ENCODE measurements around the gene STRN4.
"Not testable (repeated sequence)": the region's sequence is repeated elsewhere in the genome, so short reads cannot be mapped to it uniquely, and the experiment has no call there.

Gene STRN4

DNA sequence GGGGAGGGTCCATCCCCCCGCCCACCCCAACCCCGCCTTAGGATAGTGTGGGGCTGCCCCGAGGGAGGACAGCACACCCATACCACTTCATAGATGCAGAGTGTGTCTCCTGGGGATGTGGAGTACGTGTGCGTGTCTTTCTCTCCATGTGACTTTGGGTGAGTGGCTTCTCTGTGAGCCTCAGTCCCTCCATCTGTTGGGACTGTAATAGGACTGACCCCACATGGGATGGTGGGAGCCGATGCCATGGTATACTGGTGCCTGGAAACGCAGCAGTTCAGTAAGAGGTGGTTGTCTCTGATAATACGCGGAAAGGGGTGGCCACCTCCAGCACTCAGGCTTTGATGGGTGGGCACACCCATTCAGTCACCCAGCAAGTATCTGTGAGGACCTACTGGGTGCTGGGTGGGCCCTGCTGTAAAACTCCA lies 28.5 kb downstream of the STRN4 start:
- Histone ChIP-seq H3K27me3 (ENCODE audit: control insufficient read depth in 1 of 2, insufficient read depth in 2 of 2, low read length in 2 of 2) (no peaks in the 10 kb centered on the region), H3K4me3 (ENCODE audit: low read length in 2 of 2) (peak overlapping the region; percentile 80 to 87), H3K36me3 (ENCODE audit: control insufficient read depth in 2 of 2, insufficient read depth in 2 of 2, low read length in 2 of 2) (peaks cover 23% of the 10 kb centered on the region in 2 donors), H3K4me1 (ENCODE audit: control insufficient read depth, insufficient read depth, low read length) (peaks cover 31% of the 10 kb centered on the region), H3K9me3 (ENCODE audit: control insufficient read depth in 2 of 2, low read length in 2 of 2) (no peaks in the 10 kb centered on the region), H3K9ac (ENCODE audit: low read length in 2 of 2) (peak overlapping the region; percentile 5 to 82), H3K27ac (ENCODE audit: low read length) (peak overlapping the region; percentile 70)

DNA sequence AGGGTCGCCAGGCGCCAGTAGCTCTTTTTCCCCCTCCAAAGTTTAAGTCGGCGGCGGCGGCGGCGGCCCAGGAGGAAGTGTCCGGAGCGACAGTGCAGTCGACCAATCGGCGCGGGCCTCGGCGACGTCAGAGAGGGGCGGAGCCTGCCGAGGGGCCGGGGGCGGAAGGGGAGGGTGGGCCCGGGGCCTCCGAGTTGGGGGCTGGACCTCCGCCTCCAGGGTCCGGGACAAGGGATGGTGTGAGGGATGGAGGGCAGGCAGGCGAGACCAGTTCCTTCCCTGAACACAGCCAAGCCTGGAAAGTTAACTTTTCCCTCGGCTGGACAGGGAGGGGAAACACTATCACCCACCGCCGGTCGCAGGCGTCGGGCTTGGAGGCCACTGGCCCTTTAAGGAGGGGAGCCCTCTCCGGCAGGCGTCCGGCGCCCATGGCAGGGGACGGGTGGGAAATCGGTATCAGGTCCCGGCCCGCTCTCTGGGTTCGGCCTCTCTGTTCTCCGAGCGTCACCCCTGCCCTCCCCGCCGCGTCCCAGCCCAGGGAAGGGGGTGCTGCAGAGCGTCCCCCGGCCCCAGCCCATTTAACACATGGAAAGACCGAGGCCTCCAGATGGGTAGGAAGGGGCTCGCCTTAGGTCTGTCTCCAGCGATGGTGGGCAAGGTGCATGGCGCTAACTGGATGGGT lies 29.1 kb downstream of the STRN4 start, which contains the start of gene PRKD2:
TSS of gene PRKD2 (minus strand) at position 81 of the 682 bp plus-strand sequence. CDS start 744 bp downstream, outside the sequence.
- no peaks in the 10 kb centered on the region for H3K27me3 ChIP-seq (ENCODE audit: control insufficient read depth in 1 of 2, insufficient read depth in 2 of 2, low read length in 2 of 2)
- no peaks in the 10 kb centered on the region for H3K9me3 ChIP-seq (ENCODE audit: control insufficient read depth in 2 of 2, low read length in 2 of 2)
- H3K4me1 ChIP-seq (ENCODE audit: control insufficient read depth, insufficient read depth, low read length): peaks cover 31% of the 10 kb centered on the region
- H3K9ac ChIP-seq (ENCODE audit: low read length in 2 of 2): peak within 1 kb of the TSS; percentile 86 to 91
- H3K4me3 ChIP-seq (ENCODE audit: low read length in 2 of 2): peak within 1 kb of the TSS; percentile 80 to 87
- peak within 1 kb of the TSS; percentile 70 for H3K27ac ChIP-seq (ENCODE audit: low read length)
- H3K36me3 ChIP-seq (ENCODE audit: control insufficient read depth in 2 of 2, insufficient read depth in 2 of 2, low read length in 2 of 2): peaks cover 17 to 18% of the 10 kb centered on the region in 2 donors

DNA sequence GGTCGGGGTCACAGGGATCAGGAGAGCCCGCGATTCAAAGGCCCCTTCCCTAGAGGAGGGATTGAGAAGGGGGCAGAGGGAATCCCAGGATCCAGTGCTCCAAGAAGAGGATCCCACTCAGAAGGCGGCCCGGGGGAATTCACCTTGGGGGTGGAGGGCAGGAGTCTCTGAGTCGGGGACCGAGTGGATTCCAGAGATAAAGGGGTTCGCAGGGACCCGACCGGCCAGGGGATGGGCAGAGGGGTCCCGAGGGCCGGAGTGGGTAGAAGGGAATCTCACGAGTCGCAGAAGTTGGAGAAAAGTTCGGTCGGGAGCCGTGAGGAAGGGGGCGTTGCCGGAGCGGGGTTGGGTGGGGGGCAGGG lies 29.6 kb downstream of the STRN4 start:
- peaks cover 31% of the 10 kb centered on the region for H3K4me1 ChIP-seq (ENCODE audit: control insufficient read depth, insufficient read depth, low read length)

DNA sequence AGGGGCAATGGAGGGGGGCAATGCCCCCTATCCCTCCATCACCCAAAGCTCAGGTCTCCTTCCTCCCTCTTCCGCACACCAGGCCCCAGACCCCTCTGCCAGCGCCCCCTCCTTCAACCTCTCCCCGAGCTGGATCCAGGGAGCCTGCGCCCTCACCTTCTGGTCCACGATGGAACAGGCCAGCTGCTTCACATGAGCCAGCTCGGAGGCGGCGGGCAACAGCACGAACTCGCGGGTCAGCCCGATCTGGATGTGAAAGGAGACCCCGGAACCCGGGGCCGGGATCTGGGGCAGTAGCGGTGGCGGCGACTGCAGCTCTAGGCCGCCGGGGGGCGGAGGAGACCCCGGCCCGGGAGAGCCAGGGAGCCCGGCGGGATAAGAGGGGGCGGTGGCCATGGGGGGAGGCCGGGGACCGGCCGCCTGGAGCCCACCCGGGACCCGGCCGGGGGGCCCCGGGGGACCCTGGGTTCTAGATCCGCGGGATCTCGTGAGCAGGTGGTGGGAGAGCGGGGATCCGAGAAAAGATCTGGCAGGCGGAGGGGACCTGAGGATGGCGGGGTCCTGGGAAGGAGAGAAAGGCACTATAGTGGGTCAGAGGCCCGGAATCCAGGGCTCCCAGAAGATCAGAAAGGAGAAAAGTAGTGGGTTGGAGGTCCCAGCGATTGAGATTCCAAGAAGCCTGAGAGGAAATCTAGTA lies 30.1 kb downstream of the STRN4 start:
- H3K9ac ChIP-seq (ENCODE audit: low read length in 2 of 2): peak overlapping the region; percentile 81 to 91
- H3K4me1 ChIP-seq (ENCODE audit: control insufficient read depth, insufficient read depth, low read length): peaks cover 31% of the 10 kb centered on the region
- peak overlapping the region; percentile 70 for H3K27ac ChIP-seq (ENCODE audit: low read length)
- peak overlapping the region; percentile 70 to 87 for H3K4me3 ChIP-seq (ENCODE audit: low read length in 2 of 2)
- no peaks in the 10 kb centered on the region for H3K27me3 ChIP-seq (ENCODE audit: control insufficient read depth in 1 of 2, insufficient read depth in 2 of 2, low read length in 2 of 2)
- H3K36me3 ChIP-seq (ENCODE audit: control insufficient read depth in 2 of 2, insufficient read depth in 2 of 2, low read length in 2 of 2): peaks cover 7 to 8% of the 10 kb centered on the region in 2 donors
- no peaks in the 10 kb centered on the region for H3K9me3 ChIP-seq (ENCODE audit: control insufficient read depth in 2 of 2, low read length in 2 of 2)

More for the DNA sequence above, 29.6 kb downstream of the STRN4 start:
- H3K27ac ChIP-seq (ENCODE audit: low read length): peak overlapping the region; percentile 70
- peak overlapping the region; percentile 81 to 91 for H3K9ac ChIP-seq (ENCODE audit: low read length in 2 of 2)
- H3K36me3 ChIP-seq (ENCODE audit: control insufficient read depth in 2 of 2, insufficient read depth in 2 of 2, low read length in 2 of 2): peaks cover 12 to 13% of the 10 kb centered on the region in 2 donors
- H3K4me3 ChIP-seq (ENCODE audit: low read length in 2 of 2): peak overlapping the region; percentile 70 to 87
- no peaks in the 10 kb centered on the region for H3K9me3 ChIP-seq (ENCODE audit: control insufficient read depth in 2 of 2, low read length in 2 of 2)
- H3K27me3 ChIP-seq (ENCODE audit: control insufficient read depth in 1 of 2, insufficient read depth in 2 of 2, low read length in 2 of 2): no peaks in the 10 kb centered on the region

DNA sequence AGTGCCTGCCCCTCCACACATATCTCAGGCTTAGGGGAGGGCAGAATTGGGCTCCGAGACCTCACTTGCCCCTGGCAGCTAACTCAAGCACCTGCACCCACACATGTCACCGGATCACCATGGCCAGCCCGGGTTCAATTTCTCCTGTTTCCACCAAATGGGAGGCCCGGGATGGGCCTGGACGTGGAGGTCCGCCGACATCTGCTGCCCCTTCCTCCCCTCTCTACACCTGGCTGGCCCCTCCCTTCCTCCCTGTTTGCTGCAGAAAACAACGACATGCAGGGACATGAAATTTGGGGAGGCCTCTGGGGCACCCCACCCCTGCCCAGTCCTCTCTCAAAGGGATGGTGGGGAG lies 30.7 kb downstream of the STRN4 start:
- no peaks in the 10 kb centered on the region for H3K27me3 ChIP-seq (ENCODE audit: control insufficient read depth in 1 of 2, insufficient read depth in 2 of 2, low read length in 2 of 2)
- H3K27ac ChIP-seq (ENCODE audit: low read length): peak overlapping the region; percentile 70
- H3K9ac ChIP-seq (ENCODE audit: low read length in 2 of 2): peak overlapping the region; percentile 42 to 91
- peak overlapping the region; percentile 70 to 87 for H3K4me3 ChIP-seq (ENCODE audit: low read length in 2 of 2)
- H3K36me3 ChIP-seq (ENCODE audit: control insufficient read depth in 2 of 2, insufficient read depth in 2 of 2, low read length in 2 of 2): peaks cover 3 to 6% of the 10 kb centered on the region in 2 donors
- no peaks in the 10 kb centered on the region for H3K9me3 ChIP-seq (ENCODE audit: control insufficient read depth in 2 of 2, low read length in 2 of 2)
- H3K4me1 ChIP-seq (ENCODE audit: control insufficient read depth, insufficient read depth, low read length): peaks cover 31% of the 10 kb centered on the region

GRCh38 chr19:46714444-46715106 lies 31.7 kb downstream of the STRN4 start:
- H3K9me3 ChIP-seq (ENCODE audit: control insufficient read depth in 2 of 2, low read length in 2 of 2): no peaks in the 10 kb centered on the region
- peak overlapping the region; percentile 78 to 91 for H3K9ac ChIP-seq (ENCODE audit: low read length in 2 of 2)
- H3K4me3 ChIP-seq (ENCODE audit: low read length in 2 of 2): peak overlapping the region; percentile 77 to 80
- H3K27ac ChIP-seq (ENCODE audit: low read length): peak overlapping the region; percentile 76
- peaks cover 0 to under 1% of the 10 kb centered on the region in 2 donors for H3K36me3 ChIP-seq (ENCODE audit: control insufficient read depth in 2 of 2, insufficient read depth in 2 of 2, low read length in 2 of 2)
- no peaks in the 10 kb centered on the region for H3K27me3 ChIP-seq (ENCODE audit: control insufficient read depth in 1 of 2, insufficient read depth in 2 of 2, low read length in 2 of 2)
- peaks cover 31% of the 10 kb centered on the region for H3K4me1 ChIP-seq (ENCODE audit: control insufficient read depth, insufficient read depth, low read length)

DNA sequence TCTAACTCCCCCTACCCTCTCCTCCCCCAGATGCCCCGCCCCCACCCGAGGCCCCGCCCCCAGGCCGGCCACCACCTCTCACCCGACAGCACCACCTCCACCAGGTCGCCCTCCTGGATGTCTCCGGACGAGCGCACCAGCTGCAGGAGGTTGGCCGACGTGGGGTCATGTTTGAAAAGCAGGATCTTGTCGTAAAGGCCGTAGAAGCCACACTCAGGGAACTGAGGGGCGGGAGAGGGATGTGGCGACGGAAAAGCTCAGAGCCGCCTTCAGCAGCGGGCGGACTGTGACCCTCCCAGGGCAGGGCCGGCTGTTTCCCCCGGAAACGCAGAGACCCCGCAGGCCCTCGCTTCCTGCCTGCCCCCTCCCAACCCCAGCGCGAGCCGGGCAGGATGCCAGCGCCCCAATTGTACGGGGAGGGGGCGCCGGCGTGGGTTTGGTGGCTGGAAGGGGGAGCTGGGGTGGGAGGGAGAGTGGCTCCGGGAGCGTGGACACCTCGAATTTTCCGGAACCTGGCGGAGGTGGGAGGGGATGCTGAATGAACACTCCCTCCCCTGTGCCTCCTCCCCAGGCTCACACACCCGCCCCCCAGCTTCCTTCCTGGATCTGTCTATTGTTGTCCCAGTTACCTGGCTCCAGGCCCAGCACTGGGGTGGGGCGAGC lies 32.3 kb downstream of the STRN4 start:
- Histone ChIP-seq H3K4me3 (ENCODE audit: low read length in 2 of 2) (peak overlapping the region; percentile 69 to 80), H3K27ac (ENCODE audit: low read length) (peak overlapping the region; percentile 76), H3K4me1 (ENCODE audit: control insufficient read depth, insufficient read depth, low read length) (peaks cover 31% of the 10 kb centered on the region), H3K9ac (ENCODE audit: low read length in 2 of 2) (peak overlapping the region in 1 of 2 donors; percentile 60), H3K27me3 (ENCODE audit: control insufficient read depth in 1 of 2, insufficient read depth in 2 of 2, low read length in 2 of 2) (no peaks in the 10 kb centered on the region), H3K36me3 (ENCODE audit: control insufficient read depth in 2 of 2, insufficient read depth in 2 of 2, low read length in 2 of 2) (peaks cover 0 to 3% of the 10 kb centered on the region in 2 donors), H3K9me3 (ENCODE audit: control insufficient read depth in 2 of 2, low read length in 2 of 2) (no peaks in the 10 kb centered on the region)

GRCh38 chr19:46712768-46713338 lies 33.4 kb downstream of the STRN4 start:
- not testable (repeated sequence) for H3K9ac ChIP-seq (ENCODE audit: low read length in 2 of 2); H3K27me3 ChIP-seq (ENCODE audit: control insufficient read depth in 1 of 2, insufficient read depth in 2 of 2, low read length in 2 of 2); H3K4me3 ChIP-seq (ENCODE audit: low read length in 2 of 2); H3K36me3 ChIP-seq (ENCODE audit: control insufficient read depth in 2 of 2, insufficient read depth in 2 of 2, low read length in 2 of 2); H3K9me3 ChIP-seq (ENCODE audit: control insufficient read depth in 2 of 2, low read length in 2 of 2); H3K27ac ChIP-seq (ENCODE audit: low read length)
- peaks cover 26% of the 10 kb centered on the region for H3K4me1 ChIP-seq (ENCODE audit: control insufficient read depth, insufficient read depth, low read length)

DNA sequence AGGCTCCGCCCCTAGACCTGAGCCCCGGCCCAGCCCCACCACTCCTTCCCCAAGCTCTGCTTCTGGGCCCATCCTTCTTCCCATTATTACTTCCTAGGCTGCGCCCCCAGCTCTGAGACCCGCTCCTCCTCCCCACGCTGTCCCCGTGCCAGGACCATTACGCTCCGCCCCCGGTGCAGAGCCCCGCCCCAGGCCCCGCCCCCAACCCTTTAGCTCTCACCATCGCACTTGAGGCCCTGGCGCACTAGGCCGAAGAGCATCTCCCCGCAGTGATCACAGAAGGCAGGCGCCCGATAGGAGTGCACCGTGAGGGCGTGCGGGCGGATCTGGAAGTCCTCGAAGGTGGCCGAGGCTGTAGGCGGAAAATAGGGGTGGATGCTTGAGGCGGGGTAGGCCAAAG lies 35.6 kb downstream of the STRN4 start:
- no peaks in the 10 kb centered on the region for H3K27me3 ChIP-seq (ENCODE audit: control insufficient read depth in 1 of 2, insufficient read depth in 2 of 2, low read length in 2 of 2)
- no peak overlapping the region for H3K27ac ChIP-seq (ENCODE audit: low read length)
- H3K4me1 ChIP-seq (ENCODE audit: control insufficient read depth, insufficient read depth, low read length): peaks cover 14% of the 10 kb centered on the region
- no peak overlapping the region for H3K4me3 ChIP-seq (ENCODE audit: low read length in 2 of 2)
- no peak overlapping the region for H3K9ac ChIP-seq (ENCODE audit: low read length in 2 of 2)
- H3K36me3 ChIP-seq (ENCODE audit: control insufficient read depth in 2 of 2, insufficient read depth in 2 of 2, low read length in 2 of 2): peaks cover 10 to 16% of the 10 kb centered on the region in 2 donors
- no peaks in the 10 kb centered on the region for H3K9me3 ChIP-seq (ENCODE audit: control insufficient read depth in 2 of 2, low read length in 2 of 2)

All from stomach smooth muscle (tissue), 2 donors.